CD8-positive, alpha-beta memory T cell (primary cell): Measurements from ENCODE around the gene DEPDC4. TPM values are rescaled to one million over a fixed set of nuclear protein-coding genes. Genes with fewer than 3 reads are reported as not detected.

Experiments
- polyA plus RNA-seq: library from polyadenylated mRNA; unstranded; fragments of 300-500 nt; fragmentation: Illumina TruSeq; gene quantifications from one replicate; pipeline ENCODE4 v1.2.3, GENCODE V29; 2021
- total RNA-seq, 2 experiments: library from RNA; stranded (reverse); gene quantifications; one replicate each; pipeline ENCODE4 v1.2.3, GENCODE V29; 2021

The DEPDC4 gene
- total and polyA plus RNA-seq, 3 experiments from 2014 or later, result 1.2 to 1.4 TPM; not detected in 1

Other genes with a start within 250 kb of the DEPDC4 start
- gene BLTP3B, start 124.2 kb downstream of the DEPDC4 start, total RNA-seq, result 10 to 100 TPM; 60.9 to 65.1 TPM
- gene BLTP3B, start 124.2 kb downstream of the DEPDC4 start, polyA plus RNA-seq, result 15.2 TPM
- 10 to 100 TPM; 35.1 to 36.6 TPM for gene ACTR6, start 66.3 kb downstream of the DEPDC4 start, total RNA-seq
- gene ACTR6, start 66.3 kb downstream of the DEPDC4 start, polyA plus RNA-seq, result 41.8 TPM
- gene SCYL2, start 98 bp upstream of the DEPDC4 start, total RNA-seq, result 10 to 100 TPM; 31.8 to 40.1 TPM
- 18.8 TPM for gene SCYL2, start 98 bp upstream of the DEPDC4 start, polyA plus RNA-seq
- gene SLC17A8, start 90.0 kb upstream of the DEPDC4 start, total RNA-seq, result not detected
- gene SLC17A8, start 90.0 kb upstream of the DEPDC4 start, polyA plus RNA-seq, result not detected
- not detected for gene NR1H4, start 206.8 kb upstream of the DEPDC4 start, total RNA-seq
- gene NR1H4, start 206.8 kb upstream of the DEPDC4 start, polyA plus RNA-seq, result not detected